Natural killer cell (primary cell): ENCODE data around the gene NR3C2. TPM values are rescaled to one million over a fixed set of nuclear protein-coding genes. Genes with fewer than 3 reads are reported as not detected.

Experiments used
- ATAC-seq, 3 donors: fragments of 150-1000 bp in 2 of 3; fragments of 200-7000 bp in 1 of 3; cut with Tn5 transposase; 1 replicate in 1 of 3; 2 replicates in 2 of 3; pipeline ENCODE4 v1.10.0; 2021; ENCODE audit warnings: mild to moderate bottlenecking in 2 of 3, moderate library complexity in 2 of 3
- DNase-seq, 2 donors: peaks; one replicate each; pipeline versions ENCODE4 v3.0.0 to v3.0.0-alpha.2; 2013 to 2021; ENCODE audit warnings: mixed read lengths in 1 of 2
- H3K27ac ChIP-seq: one replicate; pipeline ENCODE4 v1.5.1; 2013; ENCODE audit warnings: mild to moderate bottlenecking, low read length
- H3K27me3 ChIP-seq: one replicate; pipeline ENCODE4 v1.6.1; 2013; ENCODE audit warnings: low read length; ENCODE audit not compliant: control insufficient read depth, insufficient read depth
- H3K36me3 ChIP-seq: one replicate; pipeline ENCODE4 v1.6.1; 2013; ENCODE audit warnings: low read length; ENCODE audit not compliant: control insufficient read depth, insufficient read depth
- H3K4me1 ChIP-seq: one replicate; pipeline ENCODE4 v1.6.1; 2013; ENCODE audit warnings: low read length; ENCODE audit not compliant: control insufficient read depth, insufficient read depth
- H3K4me3 ChIP-seq: one replicate; pipeline ENCODE4 v1.5.1; 2013; ENCODE audit warnings: low read length
- H3K9me3 ChIP-seq: one replicate; pipeline ENCODE4 v1.6.1; 2013; ENCODE audit warnings: low read length; ENCODE audit not compliant: control insufficient read depth, insufficient read depth
- H3K27ac Mint-ChIP-seq, 2 donors: one replicate each; pipeline ENCODE4 v1.8.0; 2022; ENCODE audit warnings: mild to moderate bottlenecking in 2 of 2, mixed read lengths in 2 of 2, moderate library complexity in 1 of 2
- H3K27me3 Mint-ChIP-seq, 2 donors: one replicate each; pipeline ENCODE4 v1.8.0; 2022; ENCODE audit warnings: low read depth in 2 of 2, mixed read lengths in 2 of 2
- H3K36me3 Mint-ChIP-seq: one replicate; pipeline ENCODE4 v1.8.0; 2022; ENCODE audit warnings: mixed read lengths
- H3K4me1 Mint-ChIP-seq, 2 donors: one replicate each; pipeline ENCODE4 v1.8.0; 2022; ENCODE audit warnings: mixed read lengths in 2 of 2
- H3K4me3 Mint-ChIP-seq: one replicate; pipeline ENCODE4 v1.8.0; 2022; ENCODE audit warnings: mild to moderate bottlenecking, moderate library complexity, mixed read lengths
- H3K9me3 Mint-ChIP-seq, 2 donors: one replicate each; pipeline ENCODE4 v1.8.0; 2022; ENCODE audit warnings: mixed read lengths in 2 of 2
- CTCF ChIP-seq: fragments of 200-600 bp; IDR thresholded peaks from one replicate; pipeline ENCODE4 v1.8.0; 2022; ENCODE audit warnings: antibody characterized with exemption
- WGBS: methylation state at CpG from one replicate; pipeline ENCODE4 v1.1.7; 2013; ENCODE audit warnings: missing lambda C conversion rate; ENCODE audit not compliant: insufficient coverage; 5-methylcytosine and 5-hydroxymethylcytosine counted together
- intact Hi-C: fragments of 100-400 bp; cut with micrococcal nuclease; formaldehyde crosslinking; loops from one replicate; pipeline ENCODE4 v1.14.2; 2022
- total RNA-seq, 4 donors: library from RNA; stranded (reverse); fragments of 120-200 nt in 1 of 4; gene quantifications; one replicate each; pipeline versions ENCODE4 v1.2.3 to v1.2.4, GENCODE V29; 2013 to 2022

NR3C2 gene
- total RNA-seq, 3 donors from 2014 or later (not counting 1 experiment from before 2014, with no cell fraction given), result 4.2 to 8.6 (median 6.3) TPM

GRCh38 chr4:148259841-148260240 is 182.4 kb downstream of the NR3C2 start:
- no peak for DNase-seq
- H3K9me3 ChIP-seq, result no peaks in the 10 kb centered on the region
- Mint-ChIP-seq H3K4me1 (no peaks in the 10 kb centered on the region), H3K36me3 (no peaks in the 10 kb centered on the region), H3K27ac (no peak overlapping the region), H3K4me3 (no peak overlapping the region), H3K9me3 (no peaks in the 10 kb centered on the region), H3K27me3 (peaks cover 2 to 12% of the 10 kb centered on the region in 2 donors)
- H3K4me3 ChIP-seq, result no peak overlapping the region
- intact Hi-C loops, result no loop called here
- no peak for TF ChIP-seq CTCF
- no peak for ATAC-seq
- 92% methylated on average over 3 of the region's 3 CpGs for WGBS
- H3K4me1 ChIP-seq, result no peaks in the 10 kb centered on the region
- H3K27ac ChIP-seq, result no peak overlapping the region
- H3K27me3 ChIP-seq, result no peaks in the 10 kb centered on the region
- no peaks in the 10 kb centered on the region for H3K36me3 ChIP-seq

- H3K4me3 ChIP-seq, result no peak overlapping the region
- 94% methylated on average over 7 of the region's 7 CpGs for WGBS
- no peak for DNase-seq
- H3K4me1 ChIP-seq, result no peaks in the 10 kb centered on the region
- Mint-ChIP-seq H3K4me1 (no peaks in the 10 kb centered on the region), H3K27ac (no peak overlapping the region), H3K27me3 (peaks cover 0 to 12% of the 10 kb centered on the region in 2 donors), H3K36me3 (no peaks in the 10 kb centered on the region), H3K9me3 (no peaks in the 10 kb centered on the region), H3K4me3 (no peak overlapping the region)
- H3K9me3 ChIP-seq, result no peaks in the 10 kb centered on the region
- H3K36me3 ChIP-seq, result no peaks in the 10 kb centered on the region
- H3K27ac ChIP-seq, result no peak overlapping the region
- H3K27me3 ChIP-seq, result no peaks in the 10 kb centered on the region
- no peak for ATAC-seq
- intact Hi-C loops, result no loop called here
- no peak for TF ChIP-seq CTCF
These were observed 183.7 kb downstream of the NR3C2 start for GRCh38 chr4:148258535-148258934.

DNA sequence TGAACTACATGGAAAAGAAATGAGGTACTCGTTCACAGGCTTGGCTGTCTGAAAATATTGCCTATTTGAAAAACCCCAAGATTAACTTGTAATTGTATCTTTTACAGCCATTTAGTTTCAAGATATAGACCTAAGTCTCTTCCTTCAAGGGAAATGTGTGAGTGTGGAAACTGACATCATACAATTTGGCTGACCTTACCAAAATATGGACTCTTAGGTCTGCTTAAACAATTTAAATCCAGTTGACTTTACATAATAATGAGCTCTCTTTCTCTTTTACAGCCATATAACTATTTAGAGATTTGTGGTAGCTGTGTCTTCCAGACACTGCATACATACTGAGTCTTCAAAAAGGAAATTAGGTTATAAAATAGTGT is 186.9 kb downstream of the NR3C2 start:
- TF ChIP-seq CTCF, result no peak
- H3K27ac ChIP-seq, result no peak overlapping the region
- ATAC-seq, result no peak
- intact Hi-C loops, result no loop called here
- H3K36me3 ChIP-seq, result no peaks in the 10 kb centered on the region
- DNase-seq, result no peak
- H3K27me3 ChIP-seq, result no peaks in the 10 kb centered on the region
- 80% methylated on average over 1 of the region's 1 CpG for WGBS
- no peak overlapping the region for H3K27ac Mint-ChIP-seq
- H3K4me3 Mint-ChIP-seq, result no peak overlapping the region
- H3K4me3 ChIP-seq, result no peak overlapping the region
- no peaks in the 10 kb centered on the region for H3K9me3 Mint-ChIP-seq
- no peaks in the 10 kb centered on the region for H3K9me3 ChIP-seq
- no peaks in the 10 kb centered on the region for H3K36me3 Mint-ChIP-seq
- H3K4me1 ChIP-seq, result no peaks in the 10 kb centered on the region
- H3K4me1 Mint-ChIP-seq, result no peaks in the 10 kb centered on the region
- H3K27me3 Mint-ChIP-seq, result peaks cover 0 to 7% of the 10 kb centered on the region in 2 donors

DNA sequence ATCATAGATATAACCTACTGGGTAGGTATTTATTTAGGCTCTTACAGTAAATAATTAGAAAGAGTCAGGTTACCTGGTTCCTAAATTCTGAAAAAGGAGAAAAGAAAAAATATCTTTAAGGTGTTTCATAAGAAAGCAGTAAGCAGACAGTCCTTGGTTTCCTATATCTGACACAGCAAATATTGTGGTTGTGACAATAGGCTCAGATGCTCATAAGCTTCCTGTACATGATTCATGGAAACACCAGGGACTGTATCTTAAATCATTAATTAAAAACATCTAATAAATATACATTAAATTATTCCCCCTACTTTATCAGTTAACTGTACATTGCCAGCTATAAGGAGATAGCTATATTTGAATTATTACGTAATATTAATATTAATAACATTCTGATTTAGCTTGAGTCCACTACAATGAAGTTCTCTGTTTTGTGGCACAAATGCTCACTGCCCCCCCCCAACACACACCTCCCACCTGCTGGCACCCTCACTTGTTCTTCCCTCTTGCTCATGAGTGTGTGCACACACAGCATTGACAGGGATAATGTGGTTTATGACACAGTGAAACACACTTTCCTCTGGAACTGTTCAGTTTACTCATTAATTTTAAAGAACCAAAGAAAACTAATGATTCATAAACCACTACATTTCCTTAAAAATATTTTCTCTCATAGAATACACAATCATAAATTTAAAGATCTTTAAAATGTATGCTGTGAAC is 187.4 kb downstream of the NR3C2 start:
- Histone ChIP-seq H3K9me3 (no peaks in the 10 kb centered on the region), H3K4me1 (no peaks in the 10 kb centered on the region), H3K27me3 (no peaks in the 10 kb centered on the region), H3K27ac (no peak overlapping the region), H3K36me3 (no peaks in the 10 kb centered on the region), H3K4me3 (no peak overlapping the region)
- no peaks in the 10 kb centered on the region for H3K9me3 Mint-ChIP-seq
- H3K27ac Mint-ChIP-seq, result no peak overlapping the region
- H3K27me3 Mint-ChIP-seq, result peaks cover 0 to 7% of the 10 kb centered on the region in 2 donors
- no peaks in the 10 kb centered on the region for H3K36me3 Mint-ChIP-seq
- WGBS, result no CpG with 5 or more reads among the region's 1 CpG
- intact Hi-C loops, result no loop called here
- TF ChIP-seq CTCF, result no peak
- H3K4me3 Mint-ChIP-seq, result no peak overlapping the region
- no peak for DNase-seq
- ATAC-seq, result no peak
- no peaks in the 10 kb centered on the region for H3K4me1 Mint-ChIP-seq
